Smooth muscle cell (in vitro differentiated cells): ENCODE results near the gene JAKMIP1. TPM values are rescaled to one million over a fixed set of nuclear protein-coding genes. Genes with fewer than 3 reads are reported as not detected.

ENCODE experiments used
- DNase-seq: peaks from one replicate; lab custom pipeline; 2025; ENCODE audit not compliant: unreplicated experiment; lab: John Stamatoyannopoulos, UW
- H2AFZ ChIP-seq: fragments of 200-600 bp; sonication (generic); 2 replicates; pipeline ENCODE4 v1.6.0; 2016; ENCODE audit warnings: antibody characterized with exemption, low read depth, mild to moderate bottlenecking
- H3F3A ChIP-seq: fragments of 200-600 bp; sonication (generic); 2 replicates; pipeline ENCODE4 v1.6.0; 2017; ENCODE audit warnings: antibody characterized with exemption, low read depth
- H3K27ac ChIP-seq: fragments of 200-600 bp; sonication (generic); 2 replicates; pipeline ENCODE4 v1.5.1; 2016; ENCODE audit warnings: low read depth, mild to moderate bottlenecking
- H3K27me3 ChIP-seq: fragments of 200-600 bp; sonication (generic); 2 replicates; pipeline ENCODE4 v1.6.1; 2016; ENCODE audit warnings: low read depth, mild to moderate bottlenecking
- H3K36me3 ChIP-seq: fragments of 200-600 bp; sonication (generic); 2 replicates; pipeline ENCODE4 v1.5.1; 2016; ENCODE audit warnings: low read depth
- H3K4me1 ChIP-seq: fragments of 200-600 bp; sonication (generic); 2 replicates; pipeline ENCODE4 v1.5.1; 2016; ENCODE audit warnings: low read depth
- H3K4me2 ChIP-seq: fragments of 200-600 bp; sonication (generic); 2 replicates; pipeline ENCODE4 v1.6.0; 2016; ENCODE audit warnings: mild to moderate bottlenecking
- H3K4me3 ChIP-seq: fragments of 200-600 bp; sonication (generic); 2 replicates; pipeline ENCODE4 v1.5.1; 2016; ENCODE audit warnings: mild to moderate bottlenecking
- H3K79me2 ChIP-seq: fragments of 200-600 bp; sonication (generic); 2 replicates; pipeline ENCODE4 v1.6.0; 2016; ENCODE audit warnings: low read depth, mild to moderate bottlenecking
- H3K9ac ChIP-seq: fragments of 200-600 bp; sonication (generic); 2 replicates; pipeline ENCODE4 v1.6.0; 2016; ENCODE audit warnings: low read depth
- H3K9me3 ChIP-seq: fragments of 200-600 bp; sonication (generic); replicated peaks from 2 replicates; pipeline ENCODE4 v1.5.1; 2016; ENCODE audit warnings: low read depth
- H4K20me1 ChIP-seq: fragments of 200-600 bp; sonication (generic); 2 replicates; pipeline ENCODE4 v1.6.0; 2016; ENCODE audit warnings: low read depth
- CTCF ChIP-seq: fragments of 200-600 bp; sonication (generic); IDR thresholded peaks from 2 replicates; pipeline ENCODE4 v1.5.1; 2017; ENCODE audit warnings: borderline replicate concordance, mild to moderate bottlenecking, antibody characterized with exemption; ENCODE audit not compliant: insufficient read depth, poor library complexity, severe bottlenecking
- WGBS: methylation state at CpG from one replicate; pipeline ENCODE4 v1.1.7; 2016; ENCODE audit warnings: low lambda C conversion rate; 5-methylcytosine and 5-hydroxymethylcytosine counted together
- polyA plus RNA-seq: library from polyadenylated mRNA; unstranded; fragments of >200 nt; fragmentation: Nextera tagmentation; extraction: Ambion mirVana; gene quantifications from 2 replicates; pipeline ENCODE4 v1.2.1, GENCODE V29; 2016
- total RNA-seq: library from RNA; depleted of rRNA; stranded (reverse); fragments of >200 nt; gene quantifications from 2 replicates; pipeline ENCODE4 v1.2.3, GENCODE V29; 2014

JAKMIP1 gene
- total and polyA plus RNA-seq, 2 experiments from 2014 or later: 0.64 TPM; not detected in 1

- H4K20me1 ChIP-seq: no peaks in the 10 kb centered on the region
- H3K79me2 ChIP-seq: no peaks in the 10 kb centered on the region
- DNase-seq: no peak
- H3K36me3 ChIP-seq: no peaks in the 10 kb centered on the region
- no peak for TF ChIP-seq CTCF
- no peaks in the 10 kb centered on the region for H3K27me3 ChIP-seq
- H3K9ac ChIP-seq: no peak overlapping the region
- no peak overlapping the region for H3K27ac ChIP-seq
- H3K4me1 ChIP-seq: no peaks in the 10 kb centered on the region
- H3K9me3 ChIP-seq: no peaks in the 10 kb centered on the region
- 92% methylated on average over 11 of the region's 11 CpGs for WGBS
- no peaks in the 10 kb centered on the region for H3F3A ChIP-seq
- H3K4me2 ChIP-seq: no peak overlapping the region
- no peak overlapping the region for H3K4me3 ChIP-seq
- no peak overlapping the region for H2AFZ ChIP-seq
These were observed 72.0 kb downstream of the JAKMIP1 start for GRCh38 chr4:6128221-6128850.

GRCh38 chr4:6126971-6127745, 73.2 kb downstream of the JAKMIP1 start:
- no peaks in the 10 kb centered on the region for H3K9me3 ChIP-seq
- no peaks in the 10 kb centered on the region for H4K20me1 ChIP-seq
- H3K79me2 ChIP-seq: no peaks in the 10 kb centered on the region
- no peak overlapping the region for H3K4me2 ChIP-seq
- WGBS: 92% methylated on average over 20 of the region's 20 CpGs
- H3K36me3 ChIP-seq: no peaks in the 10 kb centered on the region
- H3K27ac ChIP-seq: no peak overlapping the region
- no peaks in the 10 kb centered on the region for H3F3A ChIP-seq
- no peaks in the 10 kb centered on the region for H3K4me1 ChIP-seq
- no peak overlapping the region for H3K4me3 ChIP-seq
- no peak overlapping the region for H2AFZ ChIP-seq
- no peak for TF ChIP-seq CTCF
- DNase-seq: no peak
- H3K9ac ChIP-seq: no peak overlapping the region
- H3K27me3 ChIP-seq: no peaks in the 10 kb centered on the region

- Histone ChIP-seq H3K27ac (no peak overlapping the region), H2AFZ (no peak overlapping the region), H3K27me3 (no peaks in the 10 kb centered on the region), H3K4me1 (no peaks in the 10 kb centered on the region), H3K36me3 (no peaks in the 10 kb centered on the region), H3K79me2 (no peaks in the 10 kb centered on the region), H3K9me3 (no peaks in the 10 kb centered on the region), H3K4me2 (no peak overlapping the region), H3K4me3 (no peak overlapping the region), H4K20me1 (no peaks in the 10 kb centered on the region), H3F3A (no peaks in the 10 kb centered on the region), H3K9ac (no peak overlapping the region)
- no peak for TF ChIP-seq CTCF
- 65% methylated on average over 5 of the region's 5 CpGs for WGBS
- DNase-seq: no peak
These were observed 75.2 kb downstream of the JAKMIP1 start for GRCh38 chr4:6125103-6125651.
